Measurements from ENCODE around the gene NELFCD. TPM values are rescaled to one million over a fixed set of nuclear protein-coding genes. Genes with fewer than 3 reads are reported as not detected.

The NELFCD gene
- total RNA-seq, 4 donors from 2014 or later = 44.7 to 63.5 (median 53.4) TPM

DNA sequence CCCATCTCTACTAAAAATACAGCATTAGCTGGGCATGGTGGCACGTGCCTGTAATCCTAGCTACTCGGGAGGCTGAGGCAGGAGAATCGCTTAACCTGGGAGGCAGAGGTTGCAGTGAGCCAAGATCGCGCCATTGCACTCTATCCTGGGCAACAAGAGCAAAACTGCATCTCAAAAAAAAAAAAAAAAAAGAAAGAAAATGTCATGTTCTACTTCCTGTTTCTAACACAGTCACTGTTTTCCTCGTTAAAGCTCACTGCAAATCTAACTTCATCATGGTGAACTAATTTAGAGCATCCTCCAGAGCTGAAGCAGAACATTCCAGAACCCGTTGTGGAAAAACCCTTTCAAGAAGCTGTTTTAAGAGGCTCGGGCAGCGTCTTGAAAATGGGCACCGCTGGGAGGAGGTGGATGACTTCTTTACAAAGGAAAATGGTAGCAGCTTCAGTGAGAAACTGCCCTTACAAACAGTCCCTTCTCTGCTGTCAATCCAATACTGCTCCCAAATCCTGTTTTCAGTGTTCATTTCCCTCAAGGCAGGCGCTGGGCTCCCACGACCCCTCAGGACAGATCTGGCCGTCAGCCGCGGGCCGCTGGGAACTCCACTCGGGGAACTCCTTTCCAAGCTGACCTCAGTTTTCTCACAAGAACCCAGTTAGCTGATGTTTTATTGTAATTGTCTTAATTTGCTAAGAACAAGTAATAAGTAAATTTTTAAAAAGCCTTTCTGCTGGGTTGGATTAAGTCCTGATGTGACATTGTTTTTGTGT lies 13.5 kb downstream of the NELFCD start:
- no peak for TF ChIP-seq CTCF (IDR thresholded peaks at IDR 0.05)
- ATAC-seq (ENCODE audit: low FRiP score) = no peak
- no peak for DNase-seq (ENCODE audit: low spot score)

- TF ChIP-seq CTCF (IDR thresholded peaks at IDR 0.05) = no peak
- DNase-seq (ENCODE audit: low spot score) (no peak), ATAC-seq (ENCODE audit: low FRiP score) (no peak)
These were observed 14.6 kb downstream of the NELFCD start for GRCh38 chr20:58995461-58996225.

GRCh38 chr20:58996226-58996611 lies 15.2 kb downstream of the NELFCD start:
- no peak for TF ChIP-seq CTCF (IDR thresholded peaks at IDR 0.05)
- DNase-seq (ENCODE audit: low spot score) (no peak), ATAC-seq (ENCODE audit: low FRiP score) (no peak)

DNA sequence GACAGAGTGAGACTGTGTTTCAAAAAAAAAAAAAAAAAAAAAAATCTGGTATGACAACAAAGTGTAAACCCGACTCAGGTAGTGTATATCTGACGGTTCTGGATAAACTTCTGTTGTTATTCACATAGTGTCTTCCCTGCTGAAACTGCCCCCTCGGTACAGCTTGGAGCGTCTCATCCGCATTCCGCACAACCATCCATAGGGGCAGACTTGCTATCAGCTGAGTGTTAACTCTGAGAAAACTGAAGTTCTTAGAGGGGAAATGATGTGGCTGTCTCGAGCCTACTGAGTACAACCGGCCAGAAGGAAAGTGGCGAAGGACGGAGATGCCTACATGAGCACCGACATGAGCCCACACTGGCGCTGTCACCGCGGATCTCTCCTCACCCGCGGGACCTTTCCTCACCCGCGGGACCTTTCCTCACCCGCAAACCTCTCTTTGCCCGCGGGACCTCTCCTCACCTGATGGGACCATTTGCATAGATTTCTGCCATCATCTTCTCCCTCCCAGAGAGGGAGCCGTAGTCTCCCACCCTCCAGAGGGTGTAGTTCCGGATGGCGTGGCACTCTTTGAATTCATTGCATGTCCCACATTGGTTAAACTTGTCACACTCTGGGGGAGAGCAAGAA lies 16.2 kb downstream of the NELFCD start:
- ATAC-seq (ENCODE audit: low FRiP score) (no peak), DNase-seq (ENCODE audit: low spot score) (no peak)
- TF ChIP-seq CTCF (IDR thresholded peaks at IDR 0.05) = no peak

DNA sequence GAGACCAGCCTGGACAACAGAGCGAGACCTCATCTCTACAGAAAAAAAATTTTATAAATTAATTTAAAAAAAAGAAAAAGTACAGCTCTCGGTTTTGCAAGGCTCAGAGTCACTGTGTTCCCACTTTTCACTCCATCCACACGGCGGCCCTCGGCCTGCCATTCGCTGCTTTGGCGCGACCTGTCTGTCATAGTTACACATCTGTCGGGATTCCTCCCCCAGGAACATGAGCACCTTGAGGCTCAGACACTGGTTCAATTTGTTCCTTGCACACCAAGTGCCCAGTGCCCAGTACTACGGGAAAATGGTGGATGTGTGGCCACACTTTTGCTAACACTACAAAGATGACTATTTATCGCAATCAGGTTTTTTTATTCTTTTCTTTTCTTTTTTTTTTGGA lies 17.6 kb downstream of the NELFCD start:
- DNase-seq (ENCODE audit: low spot score) = no peak
- no peak for TF ChIP-seq CTCF (IDR thresholded peaks at IDR 0.05)

DNA sequence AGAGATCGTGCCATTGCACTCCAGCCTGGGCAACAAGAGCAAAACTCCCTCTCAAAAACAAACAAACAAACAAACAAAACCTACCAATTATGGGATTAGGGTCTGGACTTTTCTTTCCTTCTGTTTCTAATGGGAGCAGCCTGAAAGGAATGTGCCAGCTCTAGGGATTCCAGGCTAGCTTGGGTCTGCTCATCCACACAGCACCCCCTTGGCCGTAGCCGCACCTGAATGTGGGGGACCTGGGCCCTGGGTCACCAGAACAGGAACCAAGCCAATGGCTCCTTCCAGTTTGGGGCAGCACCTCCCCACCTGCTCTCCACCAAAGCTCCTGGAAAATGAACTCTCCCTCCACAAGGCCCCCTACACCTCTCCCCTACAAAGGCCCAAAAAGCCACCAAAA lies 19.3 kb downstream of the NELFCD start:
- ATAC-seq (ENCODE audit: low FRiP score) (no peak), DNase-seq (ENCODE audit: low spot score) (no peak)

More for the DNA sequence above, 17.6 kb downstream of the NELFCD start:
- no peak for ATAC-seq (ENCODE audit: low FRiP score)

More for the DNA sequence above, 19.3 kb downstream of the NELFCD start:
- no peak for TF ChIP-seq CTCF (IDR thresholded peaks at IDR 0.05)

All from omental fat pad (tissue), 4 donors.